ENCODE results near the gene RPRD2. TPM values are rescaled to one million over a fixed set of nuclear protein-coding genes. Genes with fewer than 3 reads are reported as not detected.

Gene RPRD2
- total RNA-seq, 1 experiment from 2014 or later = 12.5 TPM

DNA sequence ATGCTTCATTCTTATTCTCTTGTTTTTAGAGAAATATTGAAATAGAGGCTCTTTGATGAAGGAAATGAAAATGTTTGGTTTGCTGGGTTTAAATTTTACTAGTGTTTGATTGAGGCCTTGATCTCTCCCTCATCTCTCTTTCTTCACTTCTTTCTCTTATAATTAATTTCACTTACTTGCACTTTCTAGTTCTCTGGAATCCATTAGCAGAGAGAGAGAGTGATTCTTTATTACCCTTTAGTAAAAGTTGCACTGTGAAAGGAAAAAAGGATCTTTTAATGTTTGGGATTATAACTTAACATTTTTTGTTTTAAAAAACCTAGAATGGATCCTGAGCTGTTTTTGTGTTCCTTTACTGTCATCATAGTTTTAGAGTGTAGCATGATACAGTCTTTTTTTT lies 12.2 kb downstream of the RPRD2 start:
- Histone ChIP-seq H3F3A (ENCODE audit: low read length, unreplicated experiment) (no peaks in the 10 kb centered on the region), H3K4me2 (ENCODE audit: low read length) (no peak overlapping the region), H3K4me3 (ENCODE audit: low read length) (no peak overlapping the region), H3K79me2 (ENCODE audit: low read length) (peaks cover 99% of the 10 kb centered on the region), H3K27me3 (ENCODE audit: low read length) (no peaks in the 10 kb centered on the region), H3K4me1 (ENCODE audit: insufficient read depth, low read length) (no peaks in the 10 kb centered on the region), H3K9me2 (replicated peaks; ENCODE audit: low read length) (no peaks in the 10 kb centered on the region), H3K9me3 (ENCODE audit: low read length) (no peaks in the 10 kb centered on the region), H3K9ac (ENCODE audit: low read length) (no peak overlapping the region), H4K20me1 (ENCODE audit: low read length) (peaks cover 20% of the 10 kb centered on the region), H2AFZ (ENCODE audit: low read length) (no peak overlapping the region), H3K27ac (ENCODE audit: low read length) (no peak overlapping the region), H3K36me3 (ENCODE audit: low read depth, low read length) (no peaks in the 10 kb centered on the region)
- ChIA-PET POLR2A (ENCODE audit: unreplicated experiment) (interaction anchor here (0.6 kb wide), 1 partner anchor 25 kb away, joined by 4 read pairs; no protein-coding TSS in a partner anchor), CTCF (no interaction called here)
- intact Hi-C loops (cut with micrococcal nuclease) = no loop called here
- no TSS peak for BruUV-seq (replicated peaks)
- TF ChIP-seq, protein P1, sequence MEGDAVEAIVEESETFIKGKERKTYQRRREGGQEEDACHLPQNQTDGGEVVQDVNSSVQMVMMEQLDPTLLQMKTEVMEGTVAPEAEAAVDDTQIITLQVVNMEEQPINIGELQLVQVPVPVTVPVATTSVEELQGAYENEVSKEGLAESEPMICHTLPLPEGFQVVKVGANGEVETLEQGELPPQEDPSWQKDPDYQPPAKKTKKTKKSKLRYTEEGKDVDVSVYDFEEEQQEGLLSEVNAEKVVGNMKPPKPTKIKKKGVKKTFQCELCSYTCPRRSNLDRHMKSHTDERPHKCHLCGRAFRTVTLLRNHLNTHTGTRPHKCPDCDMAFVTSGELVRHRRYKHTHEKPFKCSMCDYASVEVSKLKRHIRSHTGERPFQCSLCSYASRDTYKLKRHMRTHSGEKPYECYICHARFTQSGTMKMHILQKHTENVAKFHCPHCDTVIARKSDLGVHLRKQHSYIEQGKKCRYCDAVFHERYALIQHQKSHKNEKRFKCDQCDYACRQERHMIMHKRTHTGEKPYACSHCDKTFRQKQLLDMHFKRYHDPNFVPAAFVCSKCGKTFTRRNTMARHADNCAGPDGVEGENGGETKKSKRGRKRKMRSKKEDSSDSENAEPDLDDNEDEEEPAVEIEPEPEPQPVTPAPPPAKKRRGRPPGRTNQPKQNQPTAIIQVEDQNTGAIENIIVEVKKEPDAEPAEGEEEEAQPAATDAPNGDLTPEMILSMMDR (conservative IDR thresholded peaks at IDR 0.05; ENCODE audit: low read depth, low read length) = no peak
- TF ChIP-seq EZH2 (IDR thresholded peaks at IDR 0.05; ENCODE audit: low read length, unreplicated experiment) (no peak), EZH2phosphoT487 (IDR thresholded peaks at IDR 0.05; ENCODE audit: borderline replicate concordance, low read length) (no peak)
- DNase-seq (no peak), ATAC-seq (no peak)

GRCh38 chr1:150383631-150384324 lies 19.8 kb downstream of the RPRD2 start:
- Histone ChIP-seq H3K4me1 (ENCODE audit: insufficient read depth, low read length) (no peaks in the 10 kb centered on the region; the same call in 1 of the 2 replicates), H3K4me2 (ENCODE audit: low read length) (no peak overlapping the region), H3F3A (ENCODE audit: low read length, unreplicated experiment) (no peaks in the 10 kb centered on the region), H3K4me3 (ENCODE audit: low read length) (no peak overlapping the region), H3K36me3 (ENCODE audit: low read depth, low read length) (no peaks in the 10 kb centered on the region), H2AFZ (ENCODE audit: low read length) (no peak overlapping the region), H3K9me2 (replicated peaks; ENCODE audit: low read length) (no peaks in the 10 kb centered on the region), H3K9me3 (ENCODE audit: low read length) (no peaks in the 10 kb centered on the region), H4K20me1 (ENCODE audit: low read length) (peaks cover 3% of the 10 kb centered on the region; the same call in 1 of the 2 replicates), H3K27ac (ENCODE audit: low read length) (no peak overlapping the region), H3K79me2 (ENCODE audit: low read length) (peaks cover 96% of the 10 kb centered on the region), H3K9ac (ENCODE audit: low read length) (no peak overlapping the region), H3K27me3 (ENCODE audit: low read length) (no peaks in the 10 kb centered on the region)
- BruUV-seq (replicated peaks) = no TSS peak
- ATAC-seq (no peak), DNase-seq (no peak)
- CTCF ChIA-PET = interaction anchor here (0.6 kb wide), 1 partner anchor 46 kb away, joined by 4 read pairs; no protein-coding TSS in a partner anchor
- intact Hi-C loops (cut with micrococcal nuclease) = no loop called here
- POLR2A ChIA-PET (ENCODE audit: unreplicated experiment) = no interaction called here
- TF ChIP-seq, protein P1 (conservative IDR thresholded peaks at IDR 0.05; ENCODE audit: low read depth, low read length) = no peak
- TF ChIP-seq EZH2 (IDR thresholded peaks at IDR 0.05; ENCODE audit: low read length, unreplicated experiment) (no peak), EZH2phosphoT487 (IDR thresholded peaks at IDR 0.05; ENCODE audit: borderline replicate concordance, low read length) (no peak)
